ENCODE results near the gene GLRX5. TPM values are rescaled to one million over a fixed set of nuclear protein-coding genes. Genes with fewer than 3 reads are reported as not detected.

GLRX5 gene
- total RNA-seq, 1 donor from 2014 or later = 27.2 TPM

DNA sequence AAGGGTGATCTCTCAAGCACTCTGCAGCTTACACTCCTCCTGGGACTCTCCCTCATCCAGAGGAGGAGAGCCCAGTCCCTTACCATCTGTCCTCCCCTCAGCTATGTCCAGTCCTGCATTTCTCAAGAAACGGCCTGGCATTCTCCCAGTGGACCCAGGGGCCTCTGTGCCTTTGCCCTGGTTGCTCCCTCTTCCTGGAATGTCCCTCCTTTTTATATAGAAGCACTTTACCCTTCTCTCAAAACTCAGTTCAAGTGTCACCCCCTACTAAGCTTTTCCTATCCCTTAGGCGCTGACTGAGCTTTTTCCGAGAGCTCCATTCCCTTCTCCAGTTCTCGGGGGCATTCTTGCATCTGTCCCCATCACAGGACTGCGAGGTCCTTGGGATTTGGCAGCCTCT, 8.9 kb upstream of the GLRX5 start:
- DNase-seq (no peak), ATAC-seq (no peak)
- Histone ChIP-seq H3K36me3 (no peaks in the 10 kb centered on the region), H3K4me1 (peaks cover 54% of the 10 kb centered on the region), H3K27me3 (no peaks in the 10 kb centered on the region), H3K27ac (peak overlapping the region; percentile 52), H3K4me3 (no peak overlapping the region), H3K9me3 (no peaks in the 10 kb centered on the region)
- TF ChIP-seq, protein P1, sequence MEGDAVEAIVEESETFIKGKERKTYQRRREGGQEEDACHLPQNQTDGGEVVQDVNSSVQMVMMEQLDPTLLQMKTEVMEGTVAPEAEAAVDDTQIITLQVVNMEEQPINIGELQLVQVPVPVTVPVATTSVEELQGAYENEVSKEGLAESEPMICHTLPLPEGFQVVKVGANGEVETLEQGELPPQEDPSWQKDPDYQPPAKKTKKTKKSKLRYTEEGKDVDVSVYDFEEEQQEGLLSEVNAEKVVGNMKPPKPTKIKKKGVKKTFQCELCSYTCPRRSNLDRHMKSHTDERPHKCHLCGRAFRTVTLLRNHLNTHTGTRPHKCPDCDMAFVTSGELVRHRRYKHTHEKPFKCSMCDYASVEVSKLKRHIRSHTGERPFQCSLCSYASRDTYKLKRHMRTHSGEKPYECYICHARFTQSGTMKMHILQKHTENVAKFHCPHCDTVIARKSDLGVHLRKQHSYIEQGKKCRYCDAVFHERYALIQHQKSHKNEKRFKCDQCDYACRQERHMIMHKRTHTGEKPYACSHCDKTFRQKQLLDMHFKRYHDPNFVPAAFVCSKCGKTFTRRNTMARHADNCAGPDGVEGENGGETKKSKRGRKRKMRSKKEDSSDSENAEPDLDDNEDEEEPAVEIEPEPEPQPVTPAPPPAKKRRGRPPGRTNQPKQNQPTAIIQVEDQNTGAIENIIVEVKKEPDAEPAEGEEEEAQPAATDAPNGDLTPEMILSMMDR (IDR thresholded peaks at IDR 0.05) = no peak
- intact Hi-C loops (cut with DNase I) = no loop called here

DNA sequence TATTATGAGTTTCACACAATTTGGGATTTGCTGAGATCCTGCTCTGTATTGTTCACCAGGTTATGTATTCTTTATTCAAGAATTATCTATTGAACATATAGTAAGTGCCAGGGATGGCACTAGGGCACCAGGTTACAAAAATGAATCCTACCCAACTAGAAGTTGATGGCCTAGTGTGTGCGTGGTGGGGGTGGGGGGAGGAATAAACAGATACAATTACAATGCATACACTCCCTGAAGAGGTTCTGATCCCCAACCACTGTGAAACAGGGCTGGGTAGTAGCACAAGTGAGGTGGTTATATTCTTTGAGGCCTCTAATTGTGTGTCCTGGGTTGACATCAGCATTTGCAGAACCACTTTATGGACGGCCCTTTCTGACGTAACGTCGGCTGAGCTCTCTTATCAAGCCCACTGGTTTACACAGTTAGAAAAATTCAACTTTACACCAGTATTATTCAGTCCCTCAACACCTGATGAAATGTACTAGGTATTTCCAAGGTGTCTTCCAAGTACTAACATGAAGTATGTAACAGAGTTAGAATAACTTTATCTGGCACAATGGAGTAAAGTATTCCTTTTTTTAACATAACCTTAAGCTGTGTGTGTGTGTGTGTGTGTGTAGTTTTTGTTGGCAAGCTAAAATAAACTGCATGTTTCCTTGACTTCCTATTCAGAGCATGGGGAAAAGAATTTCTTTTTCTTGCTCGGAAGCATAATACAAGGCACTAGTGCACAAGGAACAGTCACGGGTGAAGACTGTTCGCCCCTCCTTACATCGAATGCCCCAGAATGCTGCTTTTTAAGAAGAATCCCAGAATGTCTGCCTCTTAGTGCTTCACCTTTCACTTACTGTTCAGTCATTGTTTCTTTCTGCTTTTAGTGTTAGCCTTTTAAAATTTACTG, 8.1 kb upstream of the GLRX5 start:
- no peaks in the 10 kb centered on the region for H3K9me3 ChIP-seq
- intact Hi-C loops (cut with DNase I) = no loop called here
- peak overlapping the region; percentile 75 for H3K27ac ChIP-seq
- H3K36me3 ChIP-seq = no peaks in the 10 kb centered on the region
- peak overlapping the region; percentile 9 for H3K4me3 ChIP-seq
- peaks cover 59% of the 10 kb centered on the region for H3K4me1 ChIP-seq
- peak; percentile 12 for ATAC-seq
- TF ChIP-seq, protein P1 (IDR thresholded peaks at IDR 0.05) = no peak
- no peak for DNase-seq
- H3K27me3 ChIP-seq = no peaks in the 10 kb centered on the region

DNA sequence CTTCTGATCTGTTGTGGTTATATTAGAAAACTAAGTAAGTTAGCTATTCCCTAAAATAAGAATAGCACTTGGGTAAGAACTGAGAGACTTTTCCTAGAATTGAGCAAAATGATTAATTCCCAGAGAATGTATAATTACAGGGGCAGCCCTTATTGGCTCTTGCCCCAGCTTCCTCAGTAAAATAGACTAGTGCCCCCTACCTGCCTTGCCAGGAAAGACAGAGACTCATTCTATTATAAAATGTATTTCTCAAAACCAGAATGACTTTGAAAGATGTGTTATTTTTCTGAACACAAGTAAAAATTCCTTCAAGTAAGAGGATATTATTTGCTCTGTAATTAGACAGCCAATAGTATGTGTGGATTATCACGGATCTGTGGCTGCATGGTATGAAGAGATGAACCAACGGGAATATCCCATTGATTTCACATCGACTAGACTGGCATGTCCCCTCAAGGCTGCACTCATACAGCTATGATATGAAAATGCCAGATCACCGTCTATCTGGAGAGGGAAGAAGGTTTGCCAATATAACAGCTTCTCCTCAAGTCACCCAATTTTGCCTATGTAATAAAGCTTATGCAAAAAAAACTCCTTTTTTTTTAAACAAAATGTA, 7.4 kb upstream of the GLRX5 start:
- Histone ChIP-seq H3K9me3 (no peaks in the 10 kb centered on the region), H3K36me3 (no peaks in the 10 kb centered on the region), H3K27ac (peak overlapping the region; percentile 75), H3K4me3 (peak overlapping the region; percentile 9), H3K27me3 (no peaks in the 10 kb centered on the region), H3K4me1 (peaks cover 59% of the 10 kb centered on the region)
- TF ChIP-seq, protein P1 (IDR thresholded peaks at IDR 0.05) = peak; percentile 87
- intact Hi-C loops (cut with DNase I) = no loop called here
- no peak for DNase-seq
- ATAC-seq = peak; percentile 63

DNA sequence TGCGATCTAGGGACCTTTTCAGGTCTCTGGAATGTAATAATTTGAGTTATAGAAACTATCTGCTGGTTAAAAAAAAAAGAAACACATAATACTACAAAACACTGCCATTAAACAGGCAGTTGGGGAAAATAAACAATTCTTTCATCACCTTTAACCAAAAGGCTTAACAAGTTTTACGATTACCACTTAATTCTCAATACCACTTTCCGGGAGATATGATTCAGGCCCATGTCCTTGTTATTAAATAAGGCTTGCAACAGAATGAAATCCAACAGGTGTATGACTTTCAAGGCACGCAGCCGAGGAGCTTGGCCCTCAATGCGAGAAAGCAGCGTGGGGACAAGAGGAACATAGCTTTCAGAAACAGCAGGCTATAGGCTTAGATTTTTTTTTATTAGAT, 5.6 kb upstream of the GLRX5 start:
- intact Hi-C loops (cut with DNase I) = no loop called here
- DNase-seq (no peak), ATAC-seq (no peak)
- Histone ChIP-seq H3K27me3 (no peaks in the 10 kb centered on the region), H3K27ac (no peak overlapping the region), H3K36me3 (no peaks in the 10 kb centered on the region), H3K9me3 (no peaks in the 10 kb centered on the region), H3K4me1 (peaks cover 57% of the 10 kb centered on the region), H3K4me3 (no peak overlapping the region)
- TF ChIP-seq, protein P1 (IDR thresholded peaks at IDR 0.05) = no peak

DNA sequence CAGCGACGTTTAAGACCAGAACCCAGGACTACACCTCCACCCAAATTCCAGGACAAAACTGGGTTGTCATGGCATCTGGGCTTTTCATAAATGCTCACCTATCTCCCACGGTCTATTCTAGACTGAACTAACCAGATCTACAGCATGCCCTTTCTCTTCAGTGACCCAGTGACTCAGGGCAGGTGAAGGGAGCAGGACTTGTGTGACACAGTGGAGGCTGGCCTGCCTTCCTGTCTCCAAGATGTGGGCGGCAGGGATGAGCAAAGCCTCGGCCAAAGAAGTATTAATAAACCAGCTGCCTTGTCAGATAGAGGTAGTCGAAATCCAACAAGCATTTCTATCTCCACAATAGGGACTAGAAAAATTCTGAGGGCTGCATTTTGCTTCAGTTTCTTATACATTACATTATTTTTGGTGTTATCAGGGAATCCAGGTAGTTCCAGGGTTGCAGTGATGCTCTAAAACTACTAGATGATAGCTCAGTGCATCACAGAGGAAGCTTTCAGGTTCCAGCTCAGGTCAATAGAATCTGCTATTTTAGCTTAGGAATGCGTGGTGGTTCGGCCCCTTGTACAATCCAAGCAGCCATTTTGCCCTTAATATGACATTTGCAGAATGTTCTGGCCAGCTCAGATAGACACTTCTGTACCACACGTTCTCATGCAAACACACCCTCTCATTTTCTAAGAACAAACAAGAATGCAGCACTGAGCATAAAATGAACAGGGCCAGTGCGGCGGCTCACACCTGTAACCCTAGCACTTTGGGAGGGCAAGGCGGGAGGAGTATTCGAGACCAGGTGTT, 4.2 kb upstream of the GLRX5 start:
- intact Hi-C loops (cut with DNase I) = no loop called here
- H3K4me1 ChIP-seq = peaks cover 48% of the 10 kb centered on the region
- H3K27me3 ChIP-seq = no peaks in the 10 kb centered on the region
- H3K9me3 ChIP-seq = no peaks in the 10 kb centered on the region
- DNase-seq (no peak), ATAC-seq (no peak)
- no peak overlapping the region for H3K27ac ChIP-seq
- TF ChIP-seq, protein P1 (IDR thresholded peaks at IDR 0.05) = no peak
- H3K36me3 ChIP-seq = no peaks in the 10 kb centered on the region
- H3K4me3 ChIP-seq = no peak overlapping the region

All from upper lobe of right lung (tissue), 1 donor.